ENCODE results near the gene MRPL52.
"Not testable (repeated sequence)": the region's sequence is repeated elsewhere in the genome, so short reads cannot be mapped to it uniquely, and the experiment has no call there.

The MRPL52 gene

GRCh38 chr14:22852940-22853767, 23.5 kb downstream of the MRPL52 start:
- DNase-seq (ENCODE audit: low read depth, low spot score), result peak; percentile 71

- not testable (repeated sequence) for DNase-seq (ENCODE audit: low read depth, low spot score)
These were observed 24.6 kb downstream of the MRPL52 start for GRCh38 chr14:22854296-22854695.

- no peak for DNase-seq (ENCODE audit: low read depth, low spot score)
These were observed 25.5 kb downstream of the MRPL52 start for GRCh38 chr14:22854963-22855724.

- DNase-seq (ENCODE audit: low read depth, low spot score), result no peak
These were observed 26.7 kb downstream of the MRPL52 start for GRCh38 chr14:22856428-22856827.

GRCh38 chr14:22860377-22860776, 30.7 kb downstream of the MRPL52 start:
- DNase-seq (ENCODE audit: low read depth, low spot score), result not testable (repeated sequence)

GRCh38 chr14:22861651-22862050, 32.0 kb downstream of the MRPL52 start:
- DNase-seq (ENCODE audit: low read depth, low spot score), result no peak

- DNase-seq (ENCODE audit: low read depth, low spot score), result no peak
These were observed 35.3 kb downstream of the MRPL52 start for GRCh38 chr14:22864979-22865378.

GRCh38 chr14:22865424-22866405, 36.0 kb downstream of the MRPL52 start:
- DNase-seq (ENCODE audit: low read depth, low spot score), result no peak

GRCh38 chr14:22866874-22867273, 37.2 kb downstream of the MRPL52 start:
- no peak for DNase-seq (ENCODE audit: low read depth, low spot score)

- no peak for DNase-seq (ENCODE audit: low read depth, low spot score)
These were observed 41.1 kb downstream of the MRPL52 start for GRCh38 chr14:22870811-22871223.

- DNase-seq (ENCODE audit: low read depth, low spot score), result no peak
These were observed 41.7 kb downstream of the MRPL52 start, which contains the start of gene LRP10 for GRCh38 chr14:22871224-22872032. Gene LRP10 (plus strand): TSS chr14:22871740. CDS start chr14:22872304, 564 bp downstream.

- DNase-seq (ENCODE audit: low read depth, low spot score), result no peak
These were observed 42.5 kb downstream of the MRPL52 start for GRCh38 chr14:22872033-22872832.

GRCh38 chr14:22872833-22873520, 43.3 kb downstream of the MRPL52 start:
- no peak for DNase-seq (ENCODE audit: low read depth, low spot score)

- DNase-seq (ENCODE audit: low read depth, low spot score), result no peak
These were observed 45.5 kb downstream of the MRPL52 start for GRCh38 chr14:22875003-22875747.

- no peak for DNase-seq (ENCODE audit: low read depth, low spot score)
These were observed 46.1 kb downstream of the MRPL52 start for GRCh38 chr14:22875748-22876319.

- no peak for DNase-seq (ENCODE audit: low read depth, low spot score)
These were observed 47.4 kb downstream of the MRPL52 start for GRCh38 chr14:22877000-22877501.

- no peak for DNase-seq (ENCODE audit: low read depth, low spot score)
These were observed 48.9 kb downstream of the MRPL52 start for GRCh38 chr14:22878271-22879246.
